ENCODE results near the gene SIK2.

- TF ChIP-seq REST (IDR thresholded peaks at IDR 0.05; ENCODE audit: insufficient read depth in 1 of 2, low read depth in 2 of 2, low read length in 2 of 2) = no peak
- TF ChIP-seq POLR2AphosphoS5 (IDR thresholded peaks at IDR 0.05; ENCODE audit: low read depth, low read length) = no peak
Measured at GRCh38 chr11:111734954-111735261, 132.7 kb downstream of the SIK2 start.

Measured in PFSK-1 (cell line).